GM21576 (cell line): Measurements from ENCODE around the gene SNAI3.

Experiments used
- ATAC-seq: cut with Tn5 transposase; IDR thresholded peaks from one replicate; pipeline ENCODE4 v1.9.1; 2021; ENCODE audit warnings: mild to moderate bottlenecking, moderate library complexity; ENCODE audit not compliant: unreplicated experiment

The SNAI3 gene

GRCh38 chr16:88651989-88652761 is 34.1 kb downstream of the SNAI3 start:
- no peak for ATAC-seq

- peak; percentile 73 for ATAC-seq
These were observed 34.9 kb downstream of the SNAI3 start for GRCh38 chr16:88651276-88651988.

GRCh38 chr16:88650749-88651275 is 35.5 kb downstream of the SNAI3 start, which contains the start of gene CYBA:
Gene CYBA, minus strand, starts transcription at chr16:88651053. Its CDS starts 40 bp downstream, at chr16:88651013.
- ATAC-seq = peak; percentile 68

GRCh38 chr16:88649924-88650748 is 36.2 kb downstream of the SNAI3 start:
- ATAC-seq = peak; percentile 8

GRCh38 chr16:88649195-88649923 is 36.9 kb downstream of the SNAI3 start:
- ATAC-seq = no peak

- ATAC-seq = no peak
These were observed 38.9 kb downstream of the SNAI3 start for GRCh38 chr16:88647178-88648070.

GRCh38 chr16:88646345-88647034 is 39.8 kb downstream of the SNAI3 start:
- ATAC-seq = no peak

GRCh38 chr16:88645941-88646340 is 40.4 kb downstream of the SNAI3 start:
- ATAC-seq = no peak

- ATAC-seq = no peak
These were observed 40.9 kb downstream of the SNAI3 start for GRCh38 chr16:88645455-88645854.

- no peak for ATAC-seq
These were observed 42.7 kb downstream of the SNAI3 start for GRCh38 chr16:88643644-88643932.

- no peak for ATAC-seq
These were observed 43.2 kb downstream of the SNAI3 start for GRCh38 chr16:88642881-88643643.

- ATAC-seq = no peak
These were observed 45.6 kb downstream of the SNAI3 start for GRCh38 chr16:88640498-88641247.

- no peak for ATAC-seq
These were observed 46.2 kb downstream of the SNAI3 start for GRCh38 chr16:88640039-88640495.

- no peak for ATAC-seq
These were observed 46.9 kb downstream of the SNAI3 start for GRCh38 chr16:88639231-88640038.

- ATAC-seq = no peak
These were observed 47.7 kb downstream of the SNAI3 start, which contains the start of gene IL17C for GRCh38 chr16:88638323-88639230. Gene IL17C, plus strand, starts transcription at chr16:88638572. Its CDS starts 70 bp downstream, at chr16:88638642.
